Colon (tissue), 2 donors: ENCODE data around the gene SLC1A2.

ENCODE experiments used
- FAIRE-seq: peaks from 2 replicates; lab custom pipeline; 2012; peaks lifted over from hg19 to GRCh38; lab: Jason Lieb, UNC
- donor health status: control.
- donor health status: control.

The SLC1A2 gene

DNA sequence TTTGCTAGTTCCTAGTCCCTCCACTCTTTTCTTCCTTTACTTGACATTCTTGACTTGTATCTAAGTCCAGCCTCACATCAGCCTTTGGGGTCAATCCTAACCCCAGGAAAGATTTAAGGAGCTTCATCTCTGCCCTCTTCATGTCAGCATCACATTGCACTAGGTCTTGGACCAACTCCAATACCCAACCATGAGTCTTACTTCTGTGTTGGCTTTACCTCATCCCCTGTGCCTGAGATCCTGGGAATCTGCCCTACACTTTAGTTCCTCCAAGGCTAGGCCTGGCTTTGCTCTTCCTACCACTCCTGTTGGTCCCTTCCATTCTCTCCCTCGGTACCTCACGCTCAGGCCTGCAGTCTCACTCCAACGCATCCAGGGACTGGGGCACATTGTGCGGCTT lies 117.0 kb downstream of the SLC1A2 start:
- FAIRE-seq: no peak

- no peak for FAIRE-seq
These were observed 121.0 kb downstream of the SLC1A2 start for GRCh38 chr11:35298369-35298768.

DNA sequence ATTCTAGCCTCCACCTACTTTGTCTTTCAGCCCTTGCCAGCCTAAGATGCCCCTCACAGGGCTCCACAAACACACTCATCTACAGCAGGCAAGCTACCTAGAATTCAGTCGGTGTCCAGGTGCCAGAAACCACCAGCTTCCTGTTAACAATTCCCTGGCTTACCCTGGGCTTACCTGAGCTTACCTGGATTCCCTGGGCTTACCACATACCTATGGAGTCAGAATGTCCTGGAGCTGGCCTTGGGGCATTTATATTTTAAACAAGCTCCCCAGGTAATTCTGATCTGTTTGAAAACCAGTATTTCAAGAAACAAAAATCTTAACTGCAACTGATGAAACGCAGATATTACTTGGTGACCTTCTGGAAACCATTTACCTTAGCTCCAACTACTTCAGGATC lies 123.6 kb downstream of the SLC1A2 start:
- no peak for FAIRE-seq

GRCh38 chr11:35293699-35294098 lies 125.7 kb downstream of the SLC1A2 start:
- no peak for FAIRE-seq

DNA sequence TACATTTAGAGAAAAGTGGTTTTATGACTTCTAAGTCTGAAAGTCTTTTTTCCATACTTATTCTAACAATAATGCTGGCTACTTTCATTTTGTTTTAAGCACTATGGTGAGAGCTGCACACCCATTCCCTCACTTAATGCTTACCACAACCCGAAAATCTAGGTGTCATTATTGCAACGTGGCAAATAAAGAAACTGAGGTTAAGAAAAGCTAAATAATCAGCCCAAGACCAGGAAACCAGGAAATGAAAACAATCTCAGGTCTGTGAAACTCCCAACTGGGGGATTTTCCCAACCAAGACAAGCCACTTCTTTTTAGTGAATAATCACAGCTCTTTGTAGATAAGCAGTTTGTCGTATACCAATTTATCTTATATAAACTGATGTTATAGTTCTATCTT lies 126.3 kb downstream of the SLC1A2 start:
- FAIRE-seq: no peak

GRCh38 chr11:35292279-35292678 lies 127.1 kb downstream of the SLC1A2 start:
- FAIRE-seq: no peak

DNA sequence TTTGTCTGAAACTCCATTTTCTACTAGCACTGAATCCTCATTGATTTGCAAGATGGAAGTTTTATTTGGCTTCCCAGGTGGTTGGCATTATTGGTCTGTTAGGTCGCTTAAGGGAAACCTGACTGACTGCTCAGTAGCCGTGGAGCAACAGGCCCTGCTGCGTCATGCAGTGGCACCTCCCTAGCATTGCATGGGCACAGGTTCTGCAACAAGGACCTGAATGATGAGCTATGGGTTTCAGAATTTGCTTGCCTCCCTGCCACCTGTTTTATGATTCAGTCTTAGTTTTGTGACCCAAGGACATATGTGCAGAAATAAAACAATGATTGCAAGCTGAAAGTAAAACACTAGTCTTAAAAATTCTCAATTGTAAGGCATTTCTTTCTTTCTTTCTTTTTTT lies 128.5 kb downstream of the SLC1A2 start:
- FAIRE-seq: no peak

DNA sequence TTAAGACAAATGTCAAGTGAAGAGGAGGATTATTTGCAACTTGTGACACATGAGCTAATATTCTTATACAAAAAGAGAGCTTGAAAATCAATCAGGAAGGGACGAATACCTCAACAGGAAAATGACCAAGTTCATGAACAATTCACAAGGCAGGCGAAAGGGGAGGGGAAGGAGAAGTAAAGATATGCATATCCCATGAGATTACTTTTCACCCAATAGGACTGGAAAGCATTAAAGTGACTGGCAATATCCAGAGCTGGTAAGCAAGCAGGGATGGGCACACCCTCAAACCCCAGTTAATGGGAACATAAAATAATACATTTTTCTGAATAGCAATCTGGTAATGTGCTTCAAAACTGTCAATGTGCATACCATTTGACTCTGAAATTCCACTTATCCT lies 129.5 kb downstream of the SLC1A2 start:
- no peak for FAIRE-seq

DNA sequence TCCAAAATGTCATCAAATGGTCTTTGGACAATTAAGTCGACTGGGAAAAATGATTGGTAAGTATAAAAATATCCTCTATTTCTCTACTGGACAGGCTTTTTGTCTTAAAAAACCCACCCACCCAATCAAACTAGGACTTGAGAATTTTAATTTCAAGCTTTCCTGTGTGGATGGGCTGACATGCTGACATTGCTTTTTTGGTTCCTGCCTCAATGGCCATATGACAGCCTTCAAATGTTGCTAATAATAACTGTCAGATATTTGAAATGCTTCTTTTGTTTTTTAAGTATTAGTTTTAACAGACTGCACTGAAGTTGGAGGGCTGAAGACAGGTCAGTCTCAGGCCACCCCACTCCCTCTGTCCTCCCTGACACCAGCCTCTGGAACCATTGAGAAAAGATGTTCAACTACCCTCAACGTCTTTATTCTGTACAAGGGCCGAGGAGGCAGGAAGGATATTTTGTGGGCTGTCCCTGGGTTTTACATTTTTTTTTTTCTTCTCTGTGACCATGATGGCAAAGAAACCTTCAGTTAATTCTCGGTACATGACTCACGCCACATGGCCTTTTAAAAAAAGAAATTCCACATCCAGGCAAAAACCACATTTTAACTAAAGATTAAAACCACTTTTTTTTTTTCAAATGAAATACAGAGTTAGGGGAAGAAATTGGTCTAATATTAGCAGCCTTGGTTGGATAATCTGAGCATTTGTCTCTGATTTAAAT lies 130.4 kb downstream of the SLC1A2 start:
- FAIRE-seq: no peak

GRCh38 chr11:35288309-35288708 lies 131.0 kb downstream of the SLC1A2 start:
- FAIRE-seq: no peak

GRCh38 chr11:35287344-35287890 lies 131.9 kb downstream of the SLC1A2 start:
- FAIRE-seq: no peak

DNA sequence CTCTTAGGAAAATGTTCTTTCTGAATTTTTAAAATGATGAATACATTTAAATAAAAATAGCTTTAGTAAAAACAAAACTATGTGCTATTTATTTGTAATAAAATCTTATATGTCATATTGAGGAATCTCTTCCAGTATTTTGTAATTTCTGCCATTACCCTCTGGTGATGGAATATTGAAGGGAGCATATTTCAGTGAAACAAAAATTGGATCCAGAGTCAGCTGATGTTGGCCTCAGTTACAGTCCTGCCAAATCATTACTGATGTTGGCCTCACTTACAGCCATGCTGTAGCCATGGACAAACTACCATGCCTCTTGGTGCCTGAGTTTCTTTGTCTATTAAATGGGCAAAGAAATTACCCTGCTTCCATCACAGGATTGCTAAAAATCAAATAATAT lies 133.2 kb downstream of the SLC1A2 start:
- no peak for FAIRE-seq

GRCh38 chr11:35285471-35285870 lies 133.9 kb downstream of the SLC1A2 start:
- no peak for FAIRE-seq

DNA sequence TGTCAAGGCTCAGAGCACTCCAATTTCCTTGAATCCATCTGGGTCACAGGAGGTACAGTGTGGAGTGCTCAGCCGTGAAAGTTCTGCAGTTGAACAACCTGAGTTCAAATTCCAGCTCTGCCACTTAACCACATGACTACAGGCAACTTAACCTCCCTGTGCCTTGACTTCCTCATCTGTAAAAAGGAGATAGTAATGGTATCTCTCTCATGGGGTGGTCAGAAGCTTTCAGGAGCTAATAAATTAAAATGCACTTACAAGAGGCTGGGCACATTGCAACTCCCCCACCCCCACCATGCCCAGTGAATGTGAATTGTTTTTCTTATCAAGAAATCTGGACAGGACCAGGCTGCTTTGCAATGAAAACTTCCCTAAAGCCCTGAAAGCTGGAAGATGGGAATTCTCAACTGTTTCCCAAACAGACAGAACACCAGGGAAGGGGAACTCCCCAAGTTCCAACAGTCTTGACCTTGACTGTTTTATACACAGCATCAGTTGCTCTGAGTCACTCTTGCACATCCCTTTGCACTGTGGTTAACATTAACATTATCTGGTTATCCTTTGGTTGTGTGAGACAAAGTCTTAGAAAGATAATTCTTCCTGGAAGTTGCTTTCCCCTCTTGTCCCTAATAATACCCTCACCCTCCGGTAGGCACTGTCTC lies 137.0 kb downstream of the SLC1A2 start:
- FAIRE-seq: no peak

DNA sequence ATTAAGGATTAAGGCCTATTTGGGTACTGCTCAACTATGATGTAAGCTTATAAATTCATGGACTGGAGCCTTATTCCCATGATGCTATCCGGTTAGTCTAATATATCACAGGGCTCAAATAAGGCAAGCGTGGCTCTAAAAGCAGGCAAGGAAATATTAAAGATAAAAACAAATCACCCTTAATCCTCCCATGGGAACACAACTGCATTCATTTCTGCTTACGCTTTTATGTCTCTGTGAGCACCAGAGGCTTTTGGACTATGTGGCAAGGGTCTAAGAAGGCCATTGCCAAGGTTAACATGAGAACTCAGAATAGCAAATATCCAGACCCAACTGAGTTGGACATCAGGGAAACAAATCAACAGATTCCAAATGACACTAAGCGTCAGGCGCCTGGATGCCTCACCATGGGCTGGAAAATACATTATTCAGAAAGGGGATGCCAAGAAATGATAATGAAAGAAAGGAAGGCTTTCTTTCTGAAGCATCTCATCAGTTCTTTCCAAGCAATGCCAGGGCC lies 138.1 kb downstream of the SLC1A2 start:
- FAIRE-seq: no peak

- no peak for FAIRE-seq
These were observed 138.6 kb downstream of the SLC1A2 start for GRCh38 chr11:35280727-35281126.

GRCh38 chr11:35277827-35278226 lies 141.5 kb downstream of the SLC1A2 start:
- no peak for FAIRE-seq

- FAIRE-seq: no peak
These were observed 142.8 kb downstream of the SLC1A2 start for GRCh38 chr11:35276396-35277145.

GRCh38 chr11:35275786-35276170 lies 143.6 kb downstream of the SLC1A2 start:
- no peak for FAIRE-seq

- FAIRE-seq: no peak
These were observed 144.2 kb downstream of the SLC1A2 start for GRCh38 chr11:35274909-35275785.

GRCh38 chr11:35272391-35272902 lies 146.9 kb downstream of the SLC1A2 start:
- no peak for FAIRE-seq

- FAIRE-seq: no peak
These were observed 148.3 kb downstream of the SLC1A2 start for GRCh38 chr11:35271031-35271430.
